Left cardiac atrium (tissue), 4 donors: ENCODE results near the gene SMARCC1. TPM values are rescaled to one million over a fixed set of nuclear protein-coding genes. Genes with fewer than 3 reads are reported as not detected.

Experiments
- ATAC-seq, 2 donors: fragments of 200-7000 bp; cut with Tn5 transposase; one replicate each; pipeline ENCODE4 v1.9.1; 2020; ENCODE audit warnings: mild to moderate bottlenecking in 2 of 2, moderate library complexity in 2 of 2
- DNase-seq: peaks from one replicate; pipeline ENCODE4 v3.0.0-alpha.2; 2020
- intact Hi-C, 2 donors: fragments of 100-400 bp; cut with DNase I; formaldehyde crosslinking; loops; one replicate each; pipeline versions ENCODE4 v1.14.1 to v1.15.1; 2022 to 2023
- total RNA-seq, 2 donors: library from RNA; stranded (reverse); fragmentation: NEBNext Ultra II Directional; extraction: Animal tissue kit (Norgen Biotek cat#: 25700); gene quantifications; one replicate each; pipeline ENCODE4 v1.2.1, GENCODE V29; 2021
- donor health status: DM: no; HTN: yes; CAD: no.
- donor health status: DM: no; HTN: yes; CAD: no; lungs with severe emphysema.
- donor health status: DM: yes; HTN: yes; CAD: no.
- donor health status: Dilated cardiomyopathy.

SMARCC1 gene
- total RNA-seq, 2 donors from 2014 or later = 28.0 to 29.9 TPM

DNA sequence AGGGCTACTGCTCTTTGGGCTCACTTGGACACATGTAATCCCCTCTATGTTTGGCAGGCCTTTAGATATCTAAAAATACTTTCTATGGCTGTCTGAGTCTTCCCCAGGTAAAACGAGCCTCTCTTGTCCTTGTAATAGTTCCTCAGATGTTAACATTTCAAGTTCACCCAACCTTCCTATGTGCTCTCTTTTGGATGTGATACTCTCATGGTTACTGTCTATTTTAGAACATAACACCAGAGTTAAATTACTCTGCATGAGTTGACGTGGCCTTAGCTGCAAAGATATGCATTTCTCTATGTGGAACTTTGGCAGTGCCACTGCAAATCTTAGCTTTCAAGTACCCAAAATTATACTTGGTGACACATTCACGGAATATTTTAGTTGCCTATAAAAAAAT, 171.1 kb downstream of the SMARCC1 start:
- intact Hi-C loops = no loop called here
- ATAC-seq = no peak

DNA sequence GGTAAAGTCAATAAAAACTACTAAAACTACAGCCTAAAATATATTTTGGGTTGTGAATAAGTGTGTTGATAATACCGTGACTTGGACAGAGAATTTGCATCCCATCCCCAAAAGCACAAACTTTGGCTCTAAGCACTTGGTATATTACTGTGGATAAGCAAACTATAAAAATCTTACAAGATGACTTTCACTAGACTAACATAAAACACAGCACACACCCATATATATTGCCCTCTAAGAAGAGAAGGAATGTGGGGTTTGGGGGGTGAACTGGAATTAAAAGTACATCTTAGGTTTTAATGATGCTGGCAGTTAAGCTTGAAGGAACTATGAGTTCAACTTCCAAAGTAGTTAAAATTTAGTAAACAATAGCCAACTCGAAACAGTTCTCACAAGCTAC, 174.4 kb downstream of the SMARCC1 start:
- intact Hi-C loops = no loop called here
- no peak for DNase-seq
- no peak for ATAC-seq

More for the DNA sequence above, 171.1 kb downstream of the SMARCC1 start:
- DNase-seq = no peak

DNA sequence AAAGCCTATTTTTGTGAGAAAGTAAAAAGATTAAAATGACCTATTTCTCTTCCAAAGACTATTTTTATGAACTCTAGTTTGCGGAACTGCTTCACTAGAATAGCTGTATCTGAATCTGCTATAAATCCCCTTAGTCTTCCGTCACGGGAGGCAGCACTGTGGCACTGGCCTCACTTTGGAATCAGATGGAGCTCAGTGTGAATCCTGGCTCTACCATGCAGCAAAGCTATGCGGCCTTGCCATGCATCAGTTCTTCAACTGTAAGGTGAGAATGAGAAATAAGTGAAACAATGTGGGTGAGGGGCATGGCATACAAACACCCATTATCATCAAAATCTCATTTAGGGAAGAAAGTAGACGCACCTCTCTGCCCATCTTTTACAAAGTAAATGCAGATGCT, 175.5 kb downstream of the SMARCC1 start:
- DNase-seq = no peak
- ATAC-seq = no peak
- intact Hi-C loops = no loop called here

DNA sequence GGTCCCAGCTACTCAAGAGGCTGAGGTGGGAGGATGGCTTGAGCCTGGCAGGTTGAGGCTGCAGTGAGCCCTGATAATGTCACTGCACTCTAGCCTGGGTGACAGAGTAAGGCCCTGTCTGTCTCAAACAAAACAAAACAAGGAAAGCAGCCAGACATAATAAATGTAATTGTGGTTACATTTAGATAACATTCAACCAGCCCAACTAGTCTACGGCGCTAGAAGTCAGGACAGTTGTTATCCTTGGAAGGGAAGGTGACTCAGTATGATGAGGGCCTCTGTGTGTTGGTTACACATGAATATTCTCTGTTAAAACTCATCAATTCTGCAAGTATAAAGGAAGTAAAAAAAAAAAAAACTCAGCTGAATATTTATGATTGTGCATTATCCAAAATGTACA, 176.0 kb downstream of the SMARCC1 start:
- ATAC-seq = no peak
- intact Hi-C loops = no loop called here
- no peak for DNase-seq

DNA sequence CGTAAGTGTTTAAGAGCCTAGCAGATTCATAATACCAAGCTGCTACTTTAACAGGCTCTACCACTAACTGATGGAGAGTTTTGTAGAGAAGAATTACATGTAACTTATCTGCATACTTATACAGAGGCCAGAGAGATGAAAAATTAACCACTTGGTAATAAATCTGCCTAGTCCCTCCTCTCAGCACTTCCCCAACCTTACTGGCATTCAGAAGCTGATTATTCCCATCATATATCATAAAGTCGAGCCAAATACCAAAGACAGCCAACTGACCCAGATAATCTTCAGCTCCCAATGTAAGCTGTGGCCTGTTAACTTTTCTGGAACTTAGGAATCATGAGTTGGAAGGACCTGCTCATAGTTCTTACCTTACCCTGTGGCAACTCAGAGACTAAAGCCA, 177.5 kb downstream of the SMARCC1 start:
- DNase-seq (no peak), ATAC-seq (no peak)
- intact Hi-C loops = no loop called here

DNA sequence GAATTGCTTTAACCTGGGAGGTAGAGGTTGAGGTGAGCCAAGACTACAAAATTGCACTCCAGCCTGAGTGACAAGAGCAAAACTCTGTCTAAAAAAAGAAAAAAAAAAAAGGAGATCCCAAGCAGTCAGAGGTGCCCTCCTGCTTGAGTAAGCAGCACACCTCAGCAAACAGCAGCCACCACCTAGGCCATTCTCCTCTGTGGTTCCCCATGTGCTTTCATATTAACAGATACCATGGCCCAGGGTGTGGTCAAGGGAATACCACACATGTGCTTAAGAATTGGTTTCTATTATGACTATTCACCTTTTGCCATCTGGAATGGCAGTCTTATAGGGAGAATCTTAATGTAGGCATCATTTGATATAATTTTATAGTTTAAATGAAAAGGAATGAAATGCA, 178.4 kb downstream of the SMARCC1 start:
- intact Hi-C loops = no loop called here
- DNase-seq (no peak), ATAC-seq (no peak)

DNA sequence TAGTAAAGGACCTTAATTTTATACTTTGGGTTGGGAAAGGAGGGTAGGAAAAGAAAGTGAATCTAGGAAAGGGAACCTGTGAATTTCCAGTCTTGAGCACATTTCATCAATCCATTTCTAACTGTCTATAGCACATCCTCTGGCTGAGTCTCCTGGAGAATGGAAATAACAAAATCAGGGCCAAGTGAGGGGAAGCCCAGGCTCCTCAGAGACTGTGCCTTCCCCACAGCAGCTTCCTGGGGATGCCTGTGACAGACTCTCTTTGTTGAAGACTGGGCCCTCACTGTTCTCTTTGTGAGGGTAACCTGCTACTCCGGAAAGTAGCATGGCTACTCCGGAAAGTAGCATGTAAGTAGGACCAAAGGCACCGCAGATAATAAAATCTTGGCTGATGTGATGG, 180.4 kb downstream of the SMARCC1 start:
- DNase-seq (no peak), ATAC-seq (peak in 1 of 2 donors; percentile 31)
- intact Hi-C loops = no loop called here

DNA sequence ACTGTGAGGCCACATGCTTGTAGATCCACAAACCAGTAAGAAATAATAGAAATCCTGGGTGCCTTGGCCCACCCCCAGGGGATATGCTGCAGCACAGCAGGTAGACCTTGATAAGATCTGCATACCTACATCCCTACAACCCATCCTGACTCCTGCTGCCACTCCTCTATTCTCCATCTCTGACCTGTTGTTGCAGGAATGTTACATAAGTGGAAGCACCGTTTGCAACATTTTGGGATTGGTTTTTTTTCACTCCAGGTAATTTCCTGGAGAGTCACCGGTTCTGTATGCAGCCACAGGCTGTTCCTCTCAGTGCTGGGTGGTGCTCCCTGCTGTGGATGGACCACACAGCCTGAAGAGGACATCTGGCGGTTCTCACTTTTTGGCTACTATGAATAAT, 186.9 kb downstream of the SMARCC1 start:
- no peak for ATAC-seq
- intact Hi-C loops = no loop called here
- DNase-seq = no peak

DNA sequence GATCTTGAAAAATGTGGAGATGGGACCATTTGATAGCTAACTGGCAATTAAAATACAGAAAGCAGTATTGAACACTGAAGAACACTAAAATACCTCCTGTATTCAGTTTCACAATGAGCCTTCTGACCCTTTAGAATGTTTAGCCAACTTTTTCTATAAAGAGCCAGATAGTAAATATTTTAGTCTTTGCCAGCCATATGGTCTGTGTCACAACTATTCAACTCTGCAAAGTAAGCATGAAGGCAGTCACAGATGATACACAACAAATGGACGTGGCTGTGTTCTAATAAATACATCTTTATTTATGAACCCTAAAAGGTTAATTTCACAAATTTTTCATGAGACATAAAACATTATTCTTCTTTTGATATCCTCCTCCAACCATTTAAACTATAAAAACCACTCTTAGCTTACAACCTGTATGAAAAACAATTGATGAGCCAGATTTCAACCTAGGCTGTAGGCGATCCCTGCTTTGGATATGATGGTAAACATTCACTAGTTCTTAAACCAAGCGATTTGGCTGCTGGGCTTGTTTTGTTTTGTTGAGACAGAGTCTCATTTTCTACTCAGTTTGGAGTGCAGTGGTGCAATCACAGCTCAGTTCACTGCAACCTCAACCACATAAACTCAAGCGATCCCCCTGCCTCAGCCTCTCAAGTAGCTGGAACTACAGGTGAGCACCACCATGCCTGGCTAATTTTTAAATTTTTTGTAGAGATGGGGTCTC, 189.5 kb downstream of the SMARCC1 start:
- intact Hi-C loops = no loop called here
- no peak for ATAC-seq
- no peak for DNase-seq

DNA sequence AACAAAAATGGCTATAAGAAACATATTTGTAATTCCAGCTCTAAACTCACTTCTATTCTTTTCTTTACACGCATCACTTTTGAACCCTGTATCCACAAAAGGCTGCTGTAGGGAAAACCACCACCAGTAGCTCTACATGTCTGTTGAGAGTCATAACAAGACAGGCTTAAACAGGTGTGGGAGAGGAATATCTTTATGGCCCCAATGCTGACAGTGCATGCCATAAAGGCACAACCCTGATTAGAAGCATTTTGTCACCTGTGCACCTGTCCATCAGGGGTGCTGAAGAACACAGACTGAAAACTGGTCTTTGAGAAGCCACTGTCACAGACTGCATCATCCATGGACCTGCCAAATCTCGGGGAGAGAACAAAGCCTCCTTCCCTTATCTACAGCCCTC, 191.5 kb downstream of the SMARCC1 start:
- ATAC-seq = no peak
- intact Hi-C loops = no loop called here
- DNase-seq = no peak

DNA sequence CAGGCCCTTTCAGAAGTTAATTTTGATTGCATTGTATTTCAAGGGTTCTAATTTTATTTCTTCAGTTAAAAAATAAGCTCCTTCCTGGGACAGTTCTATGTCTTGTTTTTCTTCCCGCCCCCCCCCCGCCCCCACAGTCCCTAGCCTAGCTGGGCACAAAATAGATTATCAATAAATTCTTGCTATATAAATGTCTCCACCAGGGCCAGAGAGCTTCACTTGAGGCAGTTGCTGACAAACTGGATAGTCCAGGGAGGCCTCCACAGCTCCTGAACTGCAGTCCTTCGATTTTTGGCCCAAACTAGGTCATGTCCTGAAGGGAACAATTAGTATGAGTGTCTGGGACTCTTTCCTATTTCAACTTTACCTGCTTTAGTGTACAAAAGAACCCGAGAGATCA, 193.1 kb downstream of the SMARCC1 start:
- DNase-seq (no peak), ATAC-seq (no peak)
- intact Hi-C loops = no loop called here

DNA sequence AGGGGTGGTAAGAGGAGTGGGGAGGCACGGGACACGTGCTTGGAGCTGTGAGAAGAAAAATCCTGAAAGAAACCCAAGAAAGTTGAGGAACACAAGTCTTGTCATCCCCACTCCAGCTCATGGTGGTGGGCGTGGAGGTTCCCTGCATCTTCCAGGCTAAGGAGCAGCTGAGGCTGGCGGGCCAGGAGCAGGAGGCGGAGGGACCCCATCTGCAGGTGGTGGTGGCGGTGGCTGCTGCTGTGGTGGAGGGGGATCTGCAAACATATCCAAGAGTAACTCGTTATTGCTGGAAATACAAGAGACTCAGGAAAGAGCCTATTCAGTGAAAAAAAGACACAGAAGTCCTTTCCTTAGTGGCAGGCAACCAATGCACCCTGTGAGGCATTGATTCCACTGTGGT, 193.6 kb downstream of the SMARCC1 start:
- ATAC-seq (no peak), DNase-seq (no peak)
- intact Hi-C loops = no loop called here

DNA sequence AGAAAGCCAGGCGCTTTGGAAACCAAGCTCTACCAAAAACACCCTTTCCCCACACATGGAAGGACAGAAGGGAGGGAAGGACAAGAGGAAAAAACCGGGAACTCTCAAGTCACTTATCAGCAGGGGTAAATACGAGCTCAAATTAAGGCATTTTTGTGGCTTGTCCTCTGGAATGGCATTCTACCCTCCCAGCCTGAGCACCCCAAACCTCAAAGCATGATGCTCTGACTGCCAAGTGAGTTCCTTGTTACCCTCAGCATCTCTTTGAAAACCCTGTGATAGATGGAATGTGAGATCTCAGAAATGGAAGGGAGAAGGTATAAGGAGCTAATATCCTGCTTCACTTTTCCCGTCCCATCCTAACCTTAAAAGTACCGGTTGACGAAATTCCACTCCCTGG, 194.9 kb downstream of the SMARCC1 start:
- DNase-seq = no peak
- intact Hi-C loops = no loop called here
- no peak for ATAC-seq

DNA sequence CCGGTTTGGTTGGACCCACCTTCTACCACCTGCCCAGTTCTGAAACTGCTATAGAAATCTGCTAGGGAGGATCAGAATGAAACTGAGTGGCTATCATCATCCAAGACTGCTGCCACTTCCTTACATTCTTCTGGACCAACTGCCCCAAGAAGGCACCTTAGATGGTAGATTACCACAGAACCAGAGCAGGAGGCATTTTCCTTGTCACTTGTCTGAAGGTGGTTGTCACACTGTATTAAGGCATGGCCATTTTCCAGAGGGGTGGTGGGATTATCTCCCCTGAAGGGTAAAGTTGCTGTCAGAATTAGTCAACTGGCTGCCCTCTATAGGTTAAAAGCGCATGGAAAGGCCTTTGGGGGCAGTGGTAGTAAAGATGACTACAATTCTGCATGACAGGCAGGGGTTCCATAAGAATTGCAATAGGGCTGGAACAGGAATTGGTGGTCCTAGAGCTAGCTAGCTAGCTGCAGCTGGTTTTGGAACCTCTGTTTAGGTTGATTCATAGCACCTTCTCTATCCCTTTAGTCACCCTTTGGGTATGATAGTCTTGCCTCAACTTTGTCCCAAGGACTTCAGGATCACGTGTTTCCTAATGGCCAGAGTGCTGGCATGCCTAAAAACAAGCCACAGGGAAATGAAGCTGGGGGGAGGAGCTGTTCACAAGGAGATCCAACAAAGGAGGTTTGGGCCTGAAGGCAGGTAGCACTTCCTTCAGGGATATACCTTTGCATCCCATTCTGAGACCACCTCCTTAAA, 198.2 kb downstream of the SMARCC1 start:
- DNase-seq = no peak
- ATAC-seq = peak in 1 of 2 donors; percentile 39
- intact Hi-C loops = no loop called here

DNA sequence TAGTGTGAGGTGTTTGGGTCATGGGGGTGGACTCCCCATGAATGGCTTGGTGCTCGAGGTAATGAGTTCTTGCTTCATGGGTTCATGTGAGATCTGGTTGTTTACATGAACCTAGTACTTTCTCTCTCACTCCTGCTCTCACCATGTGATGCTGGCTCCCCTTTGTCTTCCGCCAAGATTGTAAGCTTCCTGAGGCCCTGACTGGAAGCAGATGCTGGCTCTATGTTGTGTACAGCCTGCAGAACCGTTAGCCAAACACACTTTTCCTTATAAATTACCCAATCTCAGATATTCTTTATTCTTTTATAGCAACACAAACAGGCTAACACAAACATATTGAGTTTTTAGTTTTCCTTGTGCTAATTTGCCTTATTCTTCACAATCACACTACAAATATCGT, 199.9 kb downstream of the SMARCC1 start:
- DNase-seq (no peak), ATAC-seq (no peak)
- intact Hi-C loops = no loop called here

DNA sequence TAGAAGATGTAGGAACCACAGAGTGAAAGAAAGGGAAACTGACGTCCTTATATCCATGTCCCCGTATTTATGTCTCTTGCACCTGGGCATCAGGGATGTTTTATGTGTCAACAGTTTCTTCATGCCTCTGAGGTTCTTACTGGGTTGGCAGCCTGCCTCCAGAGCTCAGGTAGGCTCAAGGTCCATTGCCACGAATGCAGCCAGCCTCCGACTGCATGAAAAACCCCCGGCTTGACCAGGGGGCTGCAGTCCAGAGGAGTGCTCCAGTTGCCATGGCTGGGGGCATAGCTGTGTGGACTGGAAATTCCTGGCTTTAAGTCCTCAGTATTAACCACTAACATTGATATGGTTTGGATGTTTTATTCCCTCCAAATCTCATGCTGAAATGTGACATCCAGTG, 200.3 kb downstream of the SMARCC1 start:
- no peak for ATAC-seq
- intact Hi-C loops = no loop called here
- DNase-seq = no peak

DNA sequence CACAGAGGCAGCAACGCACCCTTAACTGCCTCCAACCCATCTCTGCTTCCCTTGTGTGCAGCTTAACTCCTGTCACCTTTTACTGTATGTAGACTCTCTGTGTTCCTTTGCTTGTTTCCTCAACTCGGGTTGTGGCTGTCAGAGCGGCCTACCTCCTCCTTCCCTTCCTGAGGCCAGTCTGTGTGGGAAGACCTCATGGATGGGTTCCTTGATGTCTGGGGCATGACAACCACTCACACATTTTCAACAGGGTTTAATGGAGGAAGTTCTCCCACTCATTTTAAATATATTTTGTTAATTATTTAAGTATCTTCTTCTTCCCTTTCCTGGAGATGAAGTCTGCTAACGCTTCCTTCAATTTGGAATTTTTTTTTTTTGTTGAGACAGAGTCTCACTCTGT, 201.2 kb downstream of the SMARCC1 start:
- intact Hi-C loops = no loop called here
- DNase-seq (no peak), ATAC-seq (no peak)

DNA sequence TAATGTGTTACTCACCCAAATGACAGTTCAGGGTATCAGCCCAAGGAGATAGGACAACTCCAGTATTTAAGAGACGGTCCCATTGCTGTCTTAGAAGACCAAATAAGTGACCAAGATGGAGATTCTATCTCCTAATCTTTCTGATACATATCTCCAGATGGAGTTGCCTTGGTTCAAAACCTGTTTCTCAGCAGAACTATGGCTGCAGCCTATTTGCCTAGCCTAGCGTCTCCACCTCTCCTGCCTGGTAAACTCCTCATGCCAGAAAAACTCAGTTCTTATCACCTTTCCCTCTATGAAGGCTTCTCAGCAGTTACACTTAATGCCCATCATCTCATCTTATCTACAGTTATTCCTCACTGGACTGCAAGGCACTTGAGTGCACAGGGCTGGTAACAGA, 201.8 kb downstream of the SMARCC1 start:
- DNase-seq (no peak), ATAC-seq (peak in 1 of 2 donors; percentile 5)
- intact Hi-C loops = no loop called here

DNA sequence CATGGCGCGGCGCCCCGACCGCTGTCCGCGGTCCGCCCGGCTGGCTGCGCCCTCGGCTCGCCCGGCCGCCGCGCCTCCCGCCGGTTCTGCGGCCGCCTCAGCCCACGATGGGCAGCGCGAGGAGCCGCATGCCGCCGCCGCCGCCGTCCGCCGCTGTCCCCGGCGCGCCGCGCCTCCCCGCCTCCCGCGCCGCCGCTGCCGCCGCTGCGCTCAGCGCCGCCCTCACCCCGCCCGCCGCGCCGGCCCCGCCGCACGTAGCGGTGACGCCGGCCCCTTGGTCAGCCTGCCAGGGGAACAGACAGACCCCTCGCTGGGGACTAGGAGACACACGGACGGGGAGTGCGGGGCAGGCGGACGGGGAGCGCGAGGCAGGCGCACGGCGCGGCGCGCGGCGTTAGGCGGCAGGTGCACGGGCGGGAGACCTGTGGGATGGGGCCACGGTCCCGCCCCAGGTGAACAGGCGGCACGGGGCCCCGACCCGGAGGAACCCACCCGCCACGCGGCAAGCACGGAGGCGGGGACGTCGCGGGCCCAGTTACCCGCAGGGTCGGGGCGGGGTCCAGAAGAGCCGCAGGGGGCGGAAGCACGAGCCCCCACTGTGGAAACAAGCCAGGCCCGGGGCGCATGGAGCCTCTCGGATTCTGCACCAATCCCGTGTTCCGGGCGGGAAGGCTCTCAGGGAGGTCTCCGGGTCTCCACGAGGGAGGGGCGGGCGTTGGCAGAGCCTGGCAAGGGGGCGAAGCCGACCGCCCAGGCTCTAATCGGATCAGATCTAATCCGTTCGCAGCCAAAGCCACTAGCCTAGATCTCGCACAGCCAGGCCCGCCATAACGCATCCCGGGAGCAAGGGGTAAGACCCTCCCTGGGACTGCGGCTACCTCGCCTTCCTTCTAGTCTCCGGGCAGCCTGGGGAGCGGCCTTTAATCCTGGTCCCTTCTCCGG, 202.7 kb downstream of the SMARCC1 start, which contains the start of gene CSPG5:
Gene CSPG5 (minus strand): TSS at position 175 of the 942 bp plus-strand sequence. CDS start 172 bp downstream, at position 3.
- DNase-seq = no peak
- intact Hi-C loops = no loop called here
- peak; percentile 34 to 51 for ATAC-seq

DNA sequence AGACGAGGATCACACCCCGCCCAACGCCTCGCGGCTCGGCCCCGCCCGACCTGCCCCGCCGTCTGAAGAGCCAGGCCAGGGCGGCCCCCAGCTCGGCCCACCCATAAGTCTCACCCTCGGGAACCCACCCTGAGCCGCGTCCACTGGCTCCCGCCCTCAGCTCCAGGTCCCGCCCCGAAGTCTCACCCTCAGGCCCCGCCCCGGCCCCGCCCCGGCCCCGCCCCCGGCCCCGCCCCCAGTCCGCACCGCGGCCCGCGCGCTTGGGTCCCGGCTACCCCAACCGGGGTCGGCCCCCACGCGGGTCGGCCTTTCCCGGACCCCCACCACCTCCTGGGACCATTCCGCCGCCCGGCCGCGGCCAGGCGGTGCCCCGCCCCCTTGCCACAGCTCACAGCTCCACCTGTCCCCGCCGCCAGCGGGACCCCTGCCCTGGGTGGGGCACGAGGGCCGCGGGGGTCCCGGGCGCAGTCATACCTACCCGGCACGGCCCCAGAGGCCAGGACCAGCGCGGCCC, 203.5 kb downstream of the SMARCC1 start:
- peak; percentile 48 for DNase-seq
- intact Hi-C loops = no loop called here
- peak; percentile 79 to 83 for ATAC-seq
